Measurements from ENCODE around the gene SF1.

SF1 gene

GRCh38 chr11:64766881-64767280 is 11.5 kb downstream of the SF1 start:
- peaks cover 83% of the 10 kb centered on the region for H3K36me3 ChIP-seq (ENCODE audit: insufficient read depth, low read length)
- H3K27me3 ChIP-seq (ENCODE audit: insufficient read depth, low read length), result no peaks in the 10 kb centered on the region
- no peaks in the 10 kb centered on the region for H3K9me3 ChIP-seq (ENCODE audit: low read length)
- no peak overlapping the region for H3K4me3 ChIP-seq (ENCODE audit: low read length)
- H2AFZ ChIP-seq (ENCODE audit: low read depth, low read length), result no peak overlapping the region
- H3K4me1 ChIP-seq (ENCODE audit: insufficient read depth, low read length), result peaks cover 32% of the 10 kb centered on the region

GRCh38 chr11:64765851-64766665 is 12.3 kb downstream of the SF1 start:
- H3K9me3 ChIP-seq (ENCODE audit: low read length), result no peaks in the 10 kb centered on the region
- no peaks in the 10 kb centered on the region for H3K27me3 ChIP-seq (ENCODE audit: insufficient read depth, low read length)
- H3K4me3 ChIP-seq (ENCODE audit: low read length), result no peak overlapping the region
- H3K36me3 ChIP-seq (ENCODE audit: insufficient read depth, low read length), result peaks cover 75% of the 10 kb centered on the region
- no peak overlapping the region for H2AFZ ChIP-seq (ENCODE audit: low read depth, low read length)
- H3K4me1 ChIP-seq (ENCODE audit: insufficient read depth, low read length), result peaks cover 32% of the 10 kb centered on the region

GRCh38 chr11:64765291-64765850 is 13.0 kb downstream of the SF1 start:
- Histone ChIP-seq H2AFZ (ENCODE audit: low read depth, low read length) (no peak overlapping the region), H3K4me1 (ENCODE audit: insufficient read depth, low read length) (peaks cover 39% of the 10 kb centered on the region), H3K36me3 (ENCODE audit: insufficient read depth, low read length) (peaks cover 68% of the 10 kb centered on the region), H3K9me3 (ENCODE audit: low read length) (no peaks in the 10 kb centered on the region), H3K4me3 (ENCODE audit: low read length) (no peak overlapping the region), H3K27me3 (ENCODE audit: insufficient read depth, low read length) (no peaks in the 10 kb centered on the region)

DNA sequence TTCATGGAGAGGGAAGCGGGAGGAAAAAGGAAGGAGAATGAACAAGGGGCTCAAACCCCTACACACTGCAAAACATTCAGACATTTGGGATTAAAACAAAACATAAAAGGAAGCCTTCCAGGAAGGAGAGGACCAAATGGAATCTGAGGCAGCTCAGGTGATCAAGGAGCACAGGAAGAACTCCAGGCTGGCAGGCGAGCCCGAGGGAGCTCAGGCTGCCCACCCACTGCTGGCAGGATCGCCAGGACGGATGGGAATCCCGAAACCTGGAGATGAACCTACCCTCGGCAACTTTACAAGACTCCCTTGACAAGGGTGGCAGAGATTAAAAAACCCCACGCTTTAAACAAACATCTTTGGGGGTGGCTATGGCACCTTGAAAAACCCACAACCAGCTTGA is 13.6 kb downstream of the SF1 start:
- peaks cover 45% of the 10 kb centered on the region for H3K4me1 ChIP-seq (ENCODE audit: insufficient read depth, low read length)
- no peak overlapping the region for H2AFZ ChIP-seq (ENCODE audit: low read depth, low read length)
- H3K9me3 ChIP-seq (ENCODE audit: low read length), result no peaks in the 10 kb centered on the region
- H3K4me3 ChIP-seq (ENCODE audit: low read length), result no peak overlapping the region
- H3K27me3 ChIP-seq (ENCODE audit: insufficient read depth, low read length), result no peaks in the 10 kb centered on the region
- peaks cover 62% of the 10 kb centered on the region for H3K36me3 ChIP-seq (ENCODE audit: insufficient read depth, low read length)

DNA sequence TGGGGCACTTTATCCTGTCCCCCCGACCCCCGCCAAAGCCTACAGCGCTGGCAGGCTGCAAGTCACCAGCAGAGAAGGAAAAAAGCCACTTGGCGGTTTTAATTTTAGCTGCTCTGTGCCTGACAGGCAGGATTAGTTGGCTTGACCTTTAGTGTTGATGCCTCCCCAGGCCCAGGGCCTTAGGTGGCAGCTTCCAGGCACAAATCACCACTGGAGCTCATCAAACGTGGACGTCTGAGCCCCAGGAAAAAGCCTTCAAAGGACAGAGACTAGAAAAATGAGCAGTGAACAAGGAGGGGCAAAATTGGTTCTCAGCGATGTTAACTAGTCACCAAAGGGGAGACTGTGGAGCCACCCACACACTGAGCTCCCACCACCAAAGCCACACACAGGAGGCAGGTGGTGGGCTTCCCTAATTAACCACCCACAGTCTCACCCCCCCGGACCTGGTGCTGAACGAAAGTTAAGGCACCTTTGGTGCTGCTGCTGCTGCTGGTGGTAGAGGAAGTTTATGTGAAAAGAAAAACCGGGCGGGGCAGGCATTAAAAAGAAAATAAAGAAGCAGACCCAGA is 14.2 kb downstream of the SF1 start:
- Histone ChIP-seq H3K4me3 (ENCODE audit: low read length) (no peak overlapping the region), H3K36me3 (ENCODE audit: insufficient read depth, low read length) (peaks cover 56% of the 10 kb centered on the region), H3K4me1 (ENCODE audit: insufficient read depth, low read length) (peaks cover 51% of the 10 kb centered on the region), H2AFZ (ENCODE audit: low read depth, low read length) (no peak overlapping the region), H3K27me3 (ENCODE audit: insufficient read depth, low read length) (no peaks in the 10 kb centered on the region), H3K9me3 (ENCODE audit: low read length) (no peaks in the 10 kb centered on the region)

DNA sequence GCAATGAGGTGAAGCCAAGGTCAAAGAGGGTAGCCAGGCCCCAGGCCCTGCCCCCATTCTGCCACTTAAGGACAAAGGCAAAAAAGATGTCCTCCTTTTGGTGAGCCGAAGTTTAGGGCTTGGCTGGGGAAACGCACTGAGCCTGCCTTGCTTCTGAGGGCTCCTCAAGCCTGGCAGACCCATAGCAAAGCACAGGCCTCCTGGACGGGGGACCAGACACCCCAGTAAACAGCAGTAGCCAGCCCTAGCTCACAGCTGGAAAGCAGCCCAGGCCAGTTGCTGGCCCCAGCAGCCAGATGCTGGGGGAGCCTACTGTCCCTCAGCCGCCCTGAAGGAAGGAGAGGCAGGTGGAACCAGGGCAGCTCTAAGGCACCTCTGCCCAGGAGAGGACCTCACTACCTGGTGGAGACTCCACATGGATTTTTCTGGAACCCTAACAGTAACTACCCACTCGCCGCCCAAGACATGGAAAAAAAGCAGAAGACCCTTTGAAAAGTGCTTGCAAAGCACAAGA is 14.8 kb downstream of the SF1 start:
- H3K27me3 ChIP-seq (ENCODE audit: insufficient read depth, low read length), result no peaks in the 10 kb centered on the region
- peaks cover 54% of the 10 kb centered on the region for H3K4me1 ChIP-seq (ENCODE audit: insufficient read depth, low read length)
- no peak overlapping the region for H3K4me3 ChIP-seq (ENCODE audit: low read length)
- no peak overlapping the region for H2AFZ ChIP-seq (ENCODE audit: low read depth, low read length)
- no peaks in the 10 kb centered on the region for H3K9me3 ChIP-seq (ENCODE audit: low read length)
- H3K36me3 ChIP-seq (ENCODE audit: insufficient read depth, low read length), result peaks cover 50% of the 10 kb centered on the region

DNA sequence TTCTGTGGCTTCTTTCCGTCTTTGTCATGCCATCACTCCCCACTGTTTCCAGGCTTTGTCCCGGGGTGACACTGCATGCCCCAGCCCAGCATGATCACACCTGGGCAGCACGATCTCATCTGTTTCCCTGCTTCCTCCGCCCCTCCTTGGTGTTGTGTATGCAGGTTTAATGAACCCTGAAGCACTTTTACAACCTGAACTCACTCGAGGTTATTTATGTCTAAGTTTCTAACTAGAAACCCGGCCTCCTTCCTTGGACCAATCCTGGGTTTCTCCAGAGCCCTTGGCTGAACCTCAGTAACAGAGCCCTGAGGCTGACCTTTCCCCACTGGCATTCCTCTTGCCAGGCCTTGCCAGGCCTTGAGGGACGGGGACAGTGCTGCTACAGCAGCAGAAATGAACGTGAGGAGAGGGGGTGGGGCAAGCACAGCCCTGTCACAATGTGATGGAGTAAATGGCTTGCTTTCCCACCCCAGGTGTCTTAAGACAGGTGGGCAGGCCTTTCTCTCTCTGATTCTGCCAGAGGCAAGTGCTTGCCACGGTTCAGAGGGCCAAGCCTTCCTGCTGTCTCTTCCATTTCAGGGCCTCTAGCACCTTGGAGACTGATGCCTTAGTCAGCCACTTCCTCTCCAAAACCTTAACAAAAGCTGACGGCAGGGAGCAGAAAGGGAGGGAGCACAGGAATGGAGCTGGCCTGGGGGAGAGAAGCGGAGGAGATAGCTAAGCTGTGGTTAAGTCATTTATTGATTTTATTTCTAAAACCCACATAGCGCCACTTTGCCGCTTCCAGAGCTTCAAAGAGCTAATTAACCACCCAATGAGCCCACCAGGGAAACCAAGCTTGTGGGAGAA is 15.4 kb downstream of the SF1 start:
- peaks cover 44% of the 10 kb centered on the region for H3K36me3 ChIP-seq (ENCODE audit: insufficient read depth, low read length)
- H3K27me3 ChIP-seq (ENCODE audit: insufficient read depth, low read length), result no peaks in the 10 kb centered on the region
- no peak overlapping the region for H2AFZ ChIP-seq (ENCODE audit: low read depth, low read length)
- no peaks in the 10 kb centered on the region for H3K9me3 ChIP-seq (ENCODE audit: low read length)
- peaks cover 54% of the 10 kb centered on the region for H3K4me1 ChIP-seq (ENCODE audit: insufficient read depth, low read length)
- H3K4me3 ChIP-seq (ENCODE audit: low read length), result no peak overlapping the region

DNA sequence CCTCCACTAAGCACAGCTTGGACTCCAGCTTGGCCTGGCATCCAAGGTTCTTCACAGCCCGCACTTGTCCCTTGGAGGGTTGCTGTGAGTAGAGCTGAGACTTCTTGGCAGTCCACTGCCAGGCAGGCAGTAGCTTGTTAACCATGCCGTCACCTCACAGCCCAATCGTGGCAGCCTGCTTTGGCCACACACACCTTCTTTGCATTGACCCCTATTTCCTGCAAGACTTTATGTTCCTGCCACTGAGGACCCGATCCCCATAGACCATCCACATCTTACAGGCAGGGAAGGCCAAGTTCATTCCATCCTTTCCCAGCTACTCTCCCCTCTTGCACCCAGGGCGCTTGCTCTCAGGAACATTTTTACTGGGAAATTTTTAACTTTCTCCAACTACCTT is 16.1 kb downstream of the SF1 start:
- Histone ChIP-seq H3K4me1 (ENCODE audit: insufficient read depth, low read length) (peaks cover 54% of the 10 kb centered on the region), H2AFZ (ENCODE audit: low read depth, low read length) (no peak overlapping the region), H3K36me3 (ENCODE audit: insufficient read depth, low read length) (peaks cover 37% of the 10 kb centered on the region), H3K4me3 (ENCODE audit: low read length) (no peak overlapping the region), H3K9me3 (ENCODE audit: low read length) (no peaks in the 10 kb centered on the region), H3K27me3 (ENCODE audit: insufficient read depth, low read length) (no peaks in the 10 kb centered on the region)

DNA sequence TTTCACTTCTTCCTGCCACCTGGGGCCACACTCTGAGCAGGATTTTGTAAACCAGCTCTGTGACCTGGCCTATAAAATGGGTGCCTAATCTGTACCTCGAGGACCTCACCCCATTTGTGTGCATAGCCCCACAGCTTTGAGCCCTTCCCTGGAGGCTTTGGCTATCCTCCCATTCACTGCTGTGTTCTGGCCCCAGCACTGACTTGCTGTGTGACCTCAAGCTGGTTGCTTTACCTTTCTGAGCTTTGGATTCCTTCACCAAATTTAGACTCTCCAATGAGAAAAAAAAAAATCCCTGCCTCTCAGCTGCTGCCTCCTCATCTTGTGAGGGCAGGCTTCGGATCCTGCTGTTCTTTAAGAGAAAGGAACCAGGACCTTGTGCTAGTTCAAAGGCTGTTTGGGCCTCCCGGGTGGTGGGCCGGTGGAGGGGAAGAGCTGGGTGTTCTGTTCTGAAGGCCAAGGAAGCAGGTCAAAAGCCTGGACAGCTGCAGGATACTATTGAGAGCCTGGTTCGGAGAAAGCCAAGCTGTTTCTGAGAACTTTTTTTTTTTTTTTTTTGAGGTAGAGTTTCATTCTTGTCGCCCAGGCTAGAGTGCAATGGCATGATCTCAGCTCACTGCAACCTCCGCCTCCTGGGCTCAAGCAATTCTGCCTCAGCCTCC is 17.5 kb downstream of the SF1 start:
- Histone ChIP-seq H3K9me3 (ENCODE audit: low read length) (no peaks in the 10 kb centered on the region), H2AFZ (ENCODE audit: low read depth, low read length) (no peak overlapping the region), H3K4me1 (ENCODE audit: insufficient read depth, low read length) (peaks cover 54% of the 10 kb centered on the region), H3K4me3 (ENCODE audit: low read length) (no peak overlapping the region), H3K27me3 (ENCODE audit: insufficient read depth, low read length) (no peaks in the 10 kb centered on the region), H3K36me3 (ENCODE audit: insufficient read depth, low read length) (peaks cover 27% of the 10 kb centered on the region)

DNA sequence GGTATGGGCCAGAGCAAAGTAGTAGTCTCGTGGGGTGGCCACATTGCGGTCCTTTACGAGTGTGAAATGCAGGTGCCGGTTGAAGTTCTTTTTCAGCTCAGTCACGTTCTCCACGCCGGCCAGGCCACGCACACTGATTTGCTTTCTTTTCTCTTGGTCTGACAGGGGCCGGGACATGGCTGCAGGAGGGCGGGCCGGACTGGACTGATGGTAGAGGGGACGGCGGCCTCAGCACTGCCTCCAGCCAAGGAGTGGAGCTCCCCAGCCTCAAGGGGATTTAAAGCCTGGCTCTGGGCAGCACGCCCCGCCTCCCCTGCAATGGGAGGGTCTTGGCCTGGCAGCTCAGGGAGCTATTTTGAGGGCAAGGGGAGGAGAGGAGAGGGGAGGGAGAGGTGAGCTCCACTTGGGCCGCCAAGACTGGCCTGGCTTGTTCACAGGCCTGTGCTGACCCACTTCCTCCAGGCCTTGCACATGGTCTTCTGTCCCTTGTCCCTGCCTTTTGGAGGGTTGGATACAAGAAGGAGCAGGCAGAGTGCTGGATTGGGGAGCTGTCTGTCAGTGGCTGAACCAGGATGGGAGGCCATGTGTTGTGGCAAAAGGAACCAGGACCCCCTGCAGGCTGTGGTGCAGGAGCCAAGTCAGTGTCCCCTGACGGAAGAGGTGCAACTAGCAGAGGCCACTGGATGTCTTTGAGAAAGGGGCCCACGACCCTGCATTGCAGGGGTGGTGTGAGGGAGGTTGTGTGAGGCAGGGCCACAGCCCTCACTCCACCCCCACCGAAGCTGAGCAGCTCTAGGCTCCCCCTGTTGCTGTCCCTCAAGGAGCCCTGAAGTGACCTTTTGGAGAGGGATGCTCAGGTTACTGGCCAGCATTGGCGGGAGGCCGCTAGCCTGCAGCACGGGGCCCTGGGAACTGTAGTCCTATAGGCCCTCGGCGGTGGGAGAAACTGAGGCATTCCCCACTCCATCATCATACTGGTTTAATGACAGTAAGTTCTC is 18.3 kb downstream of the SF1 start, which contains the start of gene PYGM:
Gene PYGM, minus strand, starts transcription at position 253 of the 998 bp plus-strand sequence. Its CDS starts 76 bp downstream, at position 177.
- H3K4me3 ChIP-seq (ENCODE audit: low read length), result no peak within 1 kb of the TSS
- H3K9me3 ChIP-seq (ENCODE audit: low read length), result no peaks in the 10 kb centered on the region
- no peaks in the 10 kb centered on the region for H3K27me3 ChIP-seq (ENCODE audit: insufficient read depth, low read length)
- H3K4me1 ChIP-seq (ENCODE audit: insufficient read depth, low read length), result peaks cover 49% of the 10 kb centered on the region
- no peak within 1 kb of the TSS for H2AFZ ChIP-seq (ENCODE audit: low read depth, low read length)
- peaks cover 21% of the 10 kb centered on the region for H3K36me3 ChIP-seq (ENCODE audit: insufficient read depth, low read length)

DNA sequence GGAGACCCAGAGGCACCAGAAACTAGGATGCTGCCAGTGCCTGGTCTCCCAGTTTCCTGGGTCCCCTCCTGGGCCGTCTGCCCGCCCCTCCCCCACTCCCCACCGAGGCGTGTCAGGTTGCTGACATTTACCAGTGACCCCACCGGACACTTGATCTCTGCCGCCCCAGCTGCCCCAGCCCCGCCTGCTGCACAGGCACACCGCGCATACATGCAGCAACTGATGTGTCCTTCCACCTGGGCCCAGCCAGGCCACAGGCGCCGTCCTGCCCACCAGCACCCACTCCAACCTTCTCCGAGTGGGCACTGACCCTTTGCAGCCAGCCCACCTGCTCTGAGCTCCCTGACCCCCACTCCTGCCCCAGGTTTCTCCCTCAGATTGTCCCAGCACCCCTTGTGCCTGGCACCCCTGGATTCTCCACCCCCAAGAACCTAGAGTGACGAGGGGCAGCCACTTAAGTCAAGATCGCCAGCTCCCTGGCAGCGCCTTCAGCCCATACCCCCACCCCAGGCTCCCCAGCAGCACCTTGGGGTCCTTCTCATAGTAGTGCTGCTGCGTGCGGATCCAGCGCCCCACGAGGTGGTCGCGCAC is 19.1 kb downstream of the SF1 start:
- Histone ChIP-seq H3K4me1 (ENCODE audit: insufficient read depth, low read length) (peaks cover 41% of the 10 kb centered on the region), H3K36me3 (ENCODE audit: insufficient read depth, low read length) (peaks cover 13% of the 10 kb centered on the region), H2AFZ (ENCODE audit: low read depth, low read length) (no peak overlapping the region), H3K9me3 (ENCODE audit: low read length) (no peaks in the 10 kb centered on the region), H3K27me3 (ENCODE audit: insufficient read depth, low read length) (no peaks in the 10 kb centered on the region), H3K4me3 (ENCODE audit: low read length) (no peak overlapping the region)
